GM12878 (cell line): ENCODE results near the gene TNKS1BP1. TPM values are rescaled to one million over a fixed set of nuclear protein-coding genes. Genes with fewer than 3 reads are reported as not detected.

Experiments used
- ATAC-seq: fragments of 200-7000 bp; cut with Tn5 transposase; 3 replicates; pipeline ENCODE4 v1.9.1; 2020; ENCODE audit warnings: mild to moderate bottlenecking, moderate library complexity
- BruUV-seq: library from RNA; stranded (reverse); fragments of 400-500 nt; replicated peaks from 2 replicates; lab custom pipeline; 2021; lab: Mats Ljungman, UMichigan
- CTCF ChIA-PET: fragments of 300-600 bp; sonication (Branson Sonifier 250); formaldehyde crosslinking; extraction: SDS; loops from one replicate; lab custom pipeline; 2021; ENCODE audit warnings: inconsistent platforms; lab: Yijun Ruan, JAX
- POLR2A ChIA-PET: fragments of 350-600 bp; formaldehyde crosslinking; extraction: SDS; loops from one replicate; lab custom pipeline; 2021; ENCODE audit warnings: inconsistent platforms; lab: Charles Lee
- RAD21 ChIA-PET: fragments of 300-600 bp; sonication (Branson Sonifier 250); formaldehyde crosslinking; loops from one replicate; lab custom pipeline; 2023; ENCODE audit warnings: antibody characterized with exemption; ENCODE audit not compliant: unreplicated experiment; lab: Charles Lee
- SMC1A ChIA-PET: fragments of 300-600 bp; sonication (Branson Sonifier 250); formaldehyde crosslinking; loops from one replicate; lab custom pipeline; 2023; ENCODE audit not compliant: unreplicated experiment, uncharacterized antibody; lab: Charles Lee
- DNase-seq: peaks from one replicate; pipeline ENCODE4 v3.0.0-alpha.2; 2011; ENCODE audit warnings: low read depth, low spot score
- FAIRE-seq: peaks from 3 replicates; lab custom pipeline; 2011; peaks lifted over from hg19 to GRCh38; lab: Jason Lieb, UNC
- H2AFZ ChIP-seq: 2 replicates; pipeline ENCODE4 v1.6.0; 2011; ENCODE audit warnings: low read depth, low read length, control low read depth; ENCODE audit not compliant: control insufficient read depth
- H3K27ac ChIP-seq: 2 replicates; pipeline ENCODE4 v1.5.1; 2011; ENCODE audit warnings: control low read depth; ENCODE audit not compliant: control insufficient read depth, insufficient read depth
- H3K27me3 ChIP-seq, 2 experiments: replicated peaks in 1 of 2; 2 replicates each; pipeline versions ENCODE4 v1.6.0 to v1.6.1; 2011; ENCODE audit warnings: low read length in 1 of 2; ENCODE audit not compliant: control insufficient read depth in 2 of 2, insufficient read depth in 2 of 2
- H3K36me3 ChIP-seq, 2 experiments: 2 replicates each; pipeline ENCODE4 v1.5.1; 2011; ENCODE audit warnings: low read length in 1 of 2; ENCODE audit not compliant: control insufficient read depth in 2 of 2, insufficient read depth in 2 of 2
- H3K4me1 ChIP-seq: 2 replicates; pipeline ENCODE4 v1.6.1; 2011; ENCODE audit warnings: mild to moderate bottlenecking, low read length, moderate library complexity, mixed read lengths; ENCODE audit not compliant: control insufficient read depth, insufficient read depth
- H3K4me2 ChIP-seq: 2 replicates; pipeline ENCODE4 v1.6.0; 2011; ENCODE audit warnings: control low read depth; ENCODE audit not compliant: control insufficient read depth, insufficient read depth
- H3K4me3 ChIP-seq: fragments of 200-600 bp; sonication (generic); 2 replicates; pipeline ENCODE4 v1.5.1; 2016
- H3K79me2 ChIP-seq: 2 replicates; pipeline ENCODE4 v1.6.0; 2011; ENCODE audit warnings: low read length; ENCODE audit not compliant: control insufficient read depth, insufficient read depth
- H3K9ac ChIP-seq: 2 replicates; pipeline ENCODE4 v1.8.0; 2011; ENCODE audit warnings: low read length, control low read depth, mixed read lengths; ENCODE audit not compliant: control insufficient read depth, insufficient read depth
- H3K9me3 ChIP-seq: replicated peaks from 3 replicates; pipeline ENCODE4 v1.5.1; 2011; ENCODE audit warnings: mild to moderate bottlenecking, low read length; ENCODE audit not compliant: control insufficient read depth, insufficient read depth
- H4K20me1 ChIP-seq: 2 replicates; pipeline ENCODE4 v1.6.0; 2011; ENCODE audit not compliant: control insufficient read depth, insufficient read depth
- EED ChIP-seq: sonication (generic); IDR thresholded peaks from 2 replicates; pipeline ENCODE4 v1.6.1; 2016; ENCODE audit warnings: antibody characterized with exemption, low read depth
- SIN3A ChIP-seq: IDR thresholded peaks from 2 replicates; pipeline ENCODE4 v1.6.1; 2012; ENCODE audit warnings: low read depth, low read length, improper control_type of control experiment
- ZZZ3 ChIP-seq: IDR thresholded peaks from 2 replicates; pipeline ENCODE4 v1.6.1; 2011; ENCODE audit warnings: low read depth; ENCODE audit not compliant: control insufficient read depth, insufficient read length
- WGBS: methylation state at CpG from one replicate; pipeline ENCODE4 v1.1.6; 2016; ENCODE audit warnings: low lambda C conversion rate; ENCODE audit not compliant: insufficient replicate concordance, insufficient coverage; ENCODE audit errors: missing lambda C conversion rate; 5-methylcytosine and 5-hydroxymethylcytosine counted together
- in situ Hi-C: fragments of 300-500 bp; cut with MboI; formaldehyde crosslinking; loops from 9 replicates; pipeline ENCODE4 v1.14.3; 2018; ENCODE audit warnings: mixed read lengths
- intact Hi-C: fragments of 100-400 bp; cut with micrococcal nuclease; formaldehyde crosslinking; loops from one replicate; pipeline ENCODE4 v1.14.2; 2022; ENCODE audit not compliant: unreplicated experiment
- polyA plus RNA-seq, 11 experiments: library from polyadenylated mRNA; depleted of rRNA in 4 of 11; unstranded in 6 of 11; stranded (reverse) in 5 of 11; fragments of >200 nt; fragmentation: Nextera tagmentation in 4 of 11; fragmentation: Illumina TruSeq in 1 of 11; extraction: Ambion mirVana in 4 of 11; extraction: Trizol in 1 of 11; gene quantifications; 1 replicate in 1 of 11; 2 replicates in 10 of 11; pipeline versions ENCODE4 v1.2.1 to v1.2.3, GENCODE V29; 2011 to 2016; ENCODE audit warnings: inconsistent platforms in 2 of 11, missing spikeins in 2 of 11, low read depth in 1 of 11
- total RNA-seq, 4 experiments: library from RNA; depleted of rRNA in 3 of 4; stranded (reverse); fragments of >200 nt in 3 of 4; fragmentation: Illumina TruSeq in 1 of 4; extraction: Trizol in 1 of 4; gene quantifications; 2 replicates each; pipeline versions ENCODE4 v1.2.1 to v1.2.3, GENCODE V29; 2013 to 2021
- TF ChIP-seq, protein P1 (sequence below): fragments of 450-650 bp; formaldehyde crosslinking; IDR thresholded peaks from 2 replicates; pipeline ENCODE4 v1.4.0; 2020; ENCODE audit warnings: mild to moderate bottlenecking, moderate library complexity

Gene TNKS1BP1
- total and polyA plus RNA-seq, 10 of the 15 experiments (the other 5 are each of a cell fraction or from before 2014, with no cell fraction given): 0.26 to 15.8 (median 4.3) TPM

DNA sequence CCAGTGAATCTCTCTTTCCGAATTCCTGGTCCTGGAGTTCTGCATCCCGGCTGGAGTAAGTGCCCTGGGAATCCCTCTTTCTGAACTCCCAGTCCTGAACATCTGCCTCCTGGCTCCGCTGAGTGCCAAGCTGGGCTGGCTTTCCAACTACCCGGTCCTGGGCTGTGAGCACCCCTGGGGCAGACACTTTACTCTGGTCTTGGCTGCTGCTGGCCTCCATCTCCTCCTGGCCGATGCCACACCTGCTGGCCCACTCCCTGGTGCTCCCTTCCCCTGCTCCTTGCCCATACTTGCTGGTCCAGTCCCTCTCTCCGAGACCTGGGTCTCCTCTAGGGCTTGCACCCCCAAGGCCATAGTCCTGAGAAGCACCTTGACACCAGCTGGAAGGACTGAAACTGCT, 14.7 kb downstream of the TNKS1BP1 start:
- no peak for TF ChIP-seq ZZZ3
- TF ChIP-seq EED: no peak
- TF ChIP-seq SIN3A: no peak
- TF ChIP-seq, protein P1, sequence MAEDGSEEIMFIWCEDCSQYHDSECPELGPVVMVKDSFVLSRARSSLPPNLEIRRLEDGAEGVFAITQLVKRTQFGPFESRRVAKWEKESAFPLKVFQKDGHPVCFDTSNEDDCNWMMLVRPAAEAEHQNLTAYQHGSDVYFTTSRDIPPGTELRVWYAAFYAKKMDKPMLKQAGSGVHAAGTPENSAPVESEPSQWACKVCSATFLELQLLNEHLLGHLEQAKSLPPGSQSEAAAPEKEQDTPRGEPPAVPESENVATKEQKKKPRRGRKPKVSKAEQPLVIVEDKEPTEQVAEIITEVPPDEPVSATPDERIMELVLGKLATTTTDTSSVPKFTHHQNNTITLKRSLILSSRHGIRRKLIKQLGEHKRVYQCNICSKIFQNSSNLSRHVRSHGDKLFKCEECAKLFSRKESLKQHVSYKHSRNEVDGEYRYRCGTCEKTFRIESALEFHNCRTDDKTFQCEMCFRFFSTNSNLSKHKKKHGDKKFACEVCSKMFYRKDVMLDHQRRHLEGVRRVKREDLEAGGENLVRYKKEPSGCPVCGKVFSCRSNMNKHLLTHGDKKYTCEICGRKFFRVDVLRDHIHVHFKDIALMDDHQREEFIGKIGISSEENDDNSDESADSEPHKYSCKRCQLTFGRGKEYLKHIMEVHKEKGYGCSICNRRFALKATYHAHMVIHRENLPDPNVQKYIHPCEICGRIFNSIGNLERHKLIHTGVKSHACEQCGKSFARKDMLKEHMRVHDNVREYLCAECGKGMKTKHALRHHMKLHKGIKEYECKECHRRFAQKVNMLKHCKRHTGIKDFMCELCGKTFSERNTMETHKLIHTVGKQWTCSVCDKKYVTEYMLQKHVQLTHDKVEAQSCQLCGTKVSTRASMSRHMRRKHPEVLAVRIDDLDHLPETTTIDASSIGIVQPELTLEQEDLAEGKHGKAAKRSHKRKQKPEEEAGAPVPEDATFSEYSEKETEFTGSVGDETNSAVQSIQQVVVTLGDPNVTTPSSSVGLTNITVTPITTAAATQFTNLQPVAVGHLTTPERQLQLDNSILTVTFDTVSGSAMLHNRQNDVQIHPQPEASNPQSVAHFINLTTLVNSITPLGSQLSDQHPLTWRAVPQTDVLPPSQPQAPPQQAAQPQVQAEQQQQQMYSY: no peak
- no peak for FAIRE-seq
- Histone ChIP-seq H3K36me3 (peaks cover 0 to 1% of the 10 kb centered on the region in 2 experiments; a peak in 1 of 4 replicates), H4K20me1 (no peaks in the 10 kb centered on the region), H3K9ac (no peak overlapping the region), H2AFZ (no peak overlapping the region), H3K4me2 (no peak overlapping the region), H3K4me3 (no peak overlapping the region), H3K4me1 (peaks cover 5% of the 10 kb centered on the region), H3K27ac (no peak overlapping the region), H3K27me3 (no peaks in the 10 kb centered on the region), H3K79me2 (no peaks in the 10 kb centered on the region), H3K9me3 (no peaks in the 10 kb centered on the region)
- DNase-seq: no peak
- ChIA-PET SMC1A (interaction anchor here (0.6 kb wide), 1 partner anchor 469 kb away, joined by 3 read pairs; no protein-coding TSS in a partner anchor), POLR2A (no interaction called here), CTCF (no interaction called here), RAD21 (no interaction called here)
- no peak for ATAC-seq
- no TSS peak for BruUV-seq
- intact Hi-C loops: no loop called here
- in situ Hi-C loops: no loop called here
- 89% methylated on average over 6 of the region's 6 CpGs for WGBS
